Subcutaneous abdominal adipose tissue (tissue), 5 donors: ENCODE data around the gene ADAMTS17.
"Not testable (repeated sequence)": the region's sequence is repeated elsewhere in the genome, so short reads cannot be mapped to it uniquely, and the experiment has no call there.

Source experiments
- H3K27ac ChIP-seq: one replicate; pipeline ENCODE4 v1.7.0; 2013; ENCODE audit warnings: low read depth, mild to moderate bottlenecking, inconsistent platforms, low read length, moderate library complexity
- H3K27me3 ChIP-seq, 5 donors: one replicate each; pipeline ENCODE4 v1.7.0; 2013; ENCODE audit warnings: low read length in 5 of 5, inconsistent platforms in 1 of 5; ENCODE audit not compliant: control insufficient read depth in 5 of 5, insufficient read depth in 4 of 5
- H3K36me3 ChIP-seq, 5 donors: one replicate each; pipeline ENCODE4 v1.7.0; 2013; ENCODE audit warnings: low read length in 5 of 5; ENCODE audit not compliant: control insufficient read depth in 5 of 5, insufficient read depth in 5 of 5
- H3K4me1 ChIP-seq, 5 donors: one replicate each; pipeline ENCODE4 v1.7.0; 2013; ENCODE audit warnings: low read length in 5 of 5, mild to moderate bottlenecking in 3 of 5, moderate library complexity in 1 of 5; ENCODE audit not compliant: control insufficient read depth in 5 of 5, insufficient read depth in 5 of 5
- H3K4me3 ChIP-seq, 5 donors: one replicate each; pipeline ENCODE4 v1.7.0; 2013; ENCODE audit warnings: low read length in 5 of 5, low read depth in 1 of 5
- H3K9ac ChIP-seq, 5 donors: one replicate each; pipeline ENCODE4 v1.7.0; 2013; ENCODE audit warnings: low read length in 5 of 5, mild to moderate bottlenecking in 4 of 5, moderate library complexity in 3 of 5
- H3K9me3 ChIP-seq, 5 donors: one replicate each; pipeline ENCODE4 v1.7.0; 2013; ENCODE audit warnings: low read length in 5 of 5; ENCODE audit not compliant: control insufficient read depth in 5 of 5
- donor health status: healthy.
- donor health status: healthy.
- donor health status: healthy.
- donor health status: healthy.
- donor health status: healthy.

Gene ADAMTS17

DNA sequence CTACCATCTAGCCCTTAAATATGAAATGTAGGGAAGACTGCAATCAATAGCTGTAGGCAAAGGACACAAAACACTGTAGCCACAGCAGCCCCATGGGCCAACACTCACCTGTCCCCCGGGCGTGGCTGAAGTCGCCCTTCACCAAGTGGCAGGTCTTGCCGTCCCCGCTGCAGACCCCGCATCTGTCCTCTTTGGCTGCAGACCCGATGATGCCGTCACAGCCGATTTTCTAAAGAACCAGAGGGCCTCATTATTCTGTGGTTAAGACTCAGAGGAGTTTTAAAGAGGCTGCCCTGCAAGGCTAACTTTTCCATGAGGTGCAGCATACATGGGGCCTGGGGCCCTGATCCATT, 245.6 kb downstream of the ADAMTS17 start:
- H3K9ac ChIP-seq, result no peak overlapping the region
- H3K27ac ChIP-seq, result no peak overlapping the region
- no peak overlapping the region for H3K4me3 ChIP-seq
- H3K9me3 ChIP-seq, result no peaks in the 10 kb centered on the region
- H3K4me1 ChIP-seq, result no peaks in the 10 kb centered on the region
- no peaks in the 10 kb centered on the region for H3K27me3 ChIP-seq
- H3K36me3 ChIP-seq, result no peaks in the 10 kb centered on the region

DNA sequence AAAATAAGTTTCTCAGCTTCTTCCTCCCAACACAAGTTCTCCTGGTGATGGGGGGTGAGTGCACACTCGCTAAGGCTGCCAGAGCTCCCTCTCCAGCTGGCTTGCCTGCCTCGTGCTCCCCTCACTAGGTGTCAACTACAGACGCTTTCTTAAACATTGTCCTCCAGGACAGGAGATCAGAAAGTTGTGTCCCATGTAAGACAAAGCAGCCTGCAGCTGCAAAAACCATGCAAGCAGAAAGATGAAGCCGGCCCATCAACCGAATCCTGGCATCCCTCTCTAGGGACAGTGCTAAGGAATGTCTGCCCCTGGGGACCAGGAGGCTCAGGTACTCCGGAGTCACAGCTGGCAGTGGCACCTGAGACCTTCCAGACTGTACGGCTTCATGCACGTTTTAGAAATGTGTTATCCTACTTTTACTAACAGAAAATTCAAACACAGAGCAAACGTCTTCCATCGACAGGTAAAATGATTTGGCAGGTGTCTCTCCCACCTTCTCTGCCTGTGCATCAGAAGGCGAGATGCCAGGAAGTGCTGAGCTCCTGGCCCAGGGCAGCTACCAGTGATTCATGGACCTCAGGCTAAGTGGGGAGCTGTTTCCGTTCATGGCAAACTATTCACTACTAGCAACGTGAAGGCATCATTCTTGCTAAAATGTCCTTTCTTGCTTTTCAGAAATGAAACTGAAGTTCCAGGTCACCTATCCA, 246.1 kb downstream of the ADAMTS17 start:
- Histone ChIP-seq H3K4me1 (no peaks in the 10 kb centered on the region), H3K36me3 (no peaks in the 10 kb centered on the region), H3K9ac (no peak overlapping the region), H3K9me3 (no peaks in the 10 kb centered on the region), H3K27me3 (no peaks in the 10 kb centered on the region), H3K4me3 (no peak overlapping the region), H3K27ac (no peak overlapping the region)

DNA sequence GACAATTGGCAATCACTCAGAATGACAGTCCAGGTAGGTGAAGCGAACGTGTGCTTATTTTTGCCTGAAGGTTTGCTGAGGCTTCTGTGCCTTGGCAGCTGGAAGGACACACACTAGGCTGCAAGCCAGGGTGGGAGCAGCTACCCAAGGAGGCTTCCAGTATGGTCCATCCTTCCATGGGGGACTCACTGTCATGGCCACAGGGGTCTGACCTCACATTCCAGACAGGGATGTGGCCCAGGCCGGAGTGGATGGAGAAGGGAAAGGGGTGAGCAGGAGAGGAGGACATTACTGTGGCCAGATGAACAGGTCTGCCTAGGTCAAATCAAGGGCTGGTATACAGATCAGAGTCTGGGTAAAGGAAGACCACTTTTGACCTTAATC, 247.7 kb downstream of the ADAMTS17 start:
- Histone ChIP-seq H3K27ac (no peak overlapping the region), H3K4me1 (no peaks in the 10 kb centered on the region), H3K27me3 (no peaks in the 10 kb centered on the region), H3K9ac (no peak overlapping the region), H3K4me3 (no peak overlapping the region), H3K9me3 (no peaks in the 10 kb centered on the region), H3K36me3 (no peaks in the 10 kb centered on the region)

DNA sequence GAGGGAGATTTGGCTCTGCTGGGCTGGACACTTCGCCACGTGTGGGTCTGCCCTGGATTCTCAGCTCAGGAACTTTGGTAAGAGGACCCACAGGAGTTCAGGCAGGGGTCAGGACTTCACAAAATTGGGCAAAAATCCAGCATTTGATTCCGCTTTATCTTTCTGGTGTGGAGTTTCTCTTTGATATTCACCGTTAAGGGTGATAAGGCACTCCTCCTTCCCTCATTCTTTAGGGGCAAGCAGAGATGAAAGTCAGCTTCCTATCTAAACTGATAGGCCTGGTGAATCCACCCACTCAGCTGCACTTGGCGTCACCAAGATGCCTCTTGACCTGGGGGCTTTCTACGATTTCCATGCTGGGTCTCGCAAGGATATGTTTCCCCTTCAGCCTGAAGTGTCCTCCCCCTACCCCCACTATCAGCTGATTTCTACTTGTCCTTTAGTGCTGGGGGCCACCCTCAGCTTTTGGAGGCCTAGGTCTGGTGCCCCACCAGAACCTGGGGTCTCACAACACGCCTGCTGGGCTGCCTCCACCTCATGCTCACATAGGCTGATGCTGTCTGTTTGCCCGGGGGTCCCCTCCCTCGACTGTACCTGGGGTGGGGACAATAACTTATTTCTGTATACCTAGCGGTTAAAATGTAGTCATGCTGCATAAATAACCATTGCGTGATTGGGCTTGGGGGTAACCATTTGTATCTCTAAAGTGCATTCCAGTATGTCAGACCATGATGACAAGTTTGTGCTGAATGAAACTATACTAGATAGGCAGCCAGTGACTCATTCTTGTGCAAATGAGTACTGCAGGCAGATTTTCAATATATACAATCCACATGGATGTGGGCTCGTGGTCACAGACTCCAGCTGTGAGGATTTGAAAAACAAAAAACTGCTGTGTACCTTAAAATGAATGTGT, 248.3 kb downstream of the ADAMTS17 start:
- Histone ChIP-seq H3K9me3 (no peaks in the 10 kb centered on the region), H3K27ac (no peak overlapping the region), H3K4me3 (no peak overlapping the region), H3K9ac (no peak overlapping the region), H3K4me1 (no peaks in the 10 kb centered on the region), H3K27me3 (no peaks in the 10 kb centered on the region), H3K36me3 (no peaks in the 10 kb centered on the region)

DNA sequence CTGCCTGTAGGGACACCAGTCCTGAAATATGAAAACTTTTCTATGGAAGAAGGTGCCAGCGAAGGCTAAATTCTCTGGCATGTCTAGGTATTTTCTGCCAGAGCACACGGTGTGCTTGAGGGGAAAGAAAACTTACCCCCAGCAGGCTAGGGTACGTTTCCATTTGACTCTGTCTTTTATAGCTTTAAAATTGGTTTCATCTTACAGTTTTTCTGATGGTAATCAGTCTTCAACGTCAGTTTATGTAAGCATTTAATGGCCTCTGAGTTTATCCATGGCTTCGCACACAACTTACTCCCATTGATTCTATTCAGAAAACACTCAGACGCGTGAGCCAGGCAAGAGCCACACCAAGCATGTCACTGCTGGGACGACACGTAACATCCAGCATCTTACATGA, 249.7 kb downstream of the ADAMTS17 start:
- H3K4me3 ChIP-seq, result no peak overlapping the region
- no peaks in the 10 kb centered on the region for H3K9me3 ChIP-seq
- no peaks in the 10 kb centered on the region for H3K4me1 ChIP-seq
- H3K36me3 ChIP-seq, result no peaks in the 10 kb centered on the region
- H3K27me3 ChIP-seq, result no peaks in the 10 kb centered on the region
- no peak overlapping the region for H3K9ac ChIP-seq
- no peak overlapping the region for H3K27ac ChIP-seq

DNA sequence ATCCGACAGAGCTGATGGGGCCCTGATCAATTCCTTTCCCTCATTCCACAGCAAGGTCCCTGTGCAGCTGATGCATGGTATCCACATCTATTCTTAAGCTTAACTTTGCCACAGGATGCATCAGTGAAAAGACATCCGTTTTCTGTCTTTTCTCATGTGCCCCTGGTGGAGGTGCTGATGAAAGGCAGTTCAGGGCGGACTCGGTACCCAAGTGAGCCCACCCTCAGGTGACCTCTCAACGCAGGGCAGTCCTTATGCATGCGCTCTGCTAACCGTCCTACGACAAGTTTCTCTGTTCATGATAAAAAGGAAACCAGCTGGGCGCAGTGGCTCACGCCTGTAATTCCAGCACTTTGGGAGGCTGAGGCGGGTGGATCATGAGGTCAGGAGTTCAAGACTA, 251.4 kb downstream of the ADAMTS17 start:
- Histone ChIP-seq H3K9ac (no peak overlapping the region), H3K4me1 (no peaks in the 10 kb centered on the region), H3K4me3 (no peak overlapping the region), H3K9me3 (no peaks in the 10 kb centered on the region), H3K27me3 (no peaks in the 10 kb centered on the region), H3K27ac (no peak overlapping the region), H3K36me3 (no peaks in the 10 kb centered on the region)

DNA sequence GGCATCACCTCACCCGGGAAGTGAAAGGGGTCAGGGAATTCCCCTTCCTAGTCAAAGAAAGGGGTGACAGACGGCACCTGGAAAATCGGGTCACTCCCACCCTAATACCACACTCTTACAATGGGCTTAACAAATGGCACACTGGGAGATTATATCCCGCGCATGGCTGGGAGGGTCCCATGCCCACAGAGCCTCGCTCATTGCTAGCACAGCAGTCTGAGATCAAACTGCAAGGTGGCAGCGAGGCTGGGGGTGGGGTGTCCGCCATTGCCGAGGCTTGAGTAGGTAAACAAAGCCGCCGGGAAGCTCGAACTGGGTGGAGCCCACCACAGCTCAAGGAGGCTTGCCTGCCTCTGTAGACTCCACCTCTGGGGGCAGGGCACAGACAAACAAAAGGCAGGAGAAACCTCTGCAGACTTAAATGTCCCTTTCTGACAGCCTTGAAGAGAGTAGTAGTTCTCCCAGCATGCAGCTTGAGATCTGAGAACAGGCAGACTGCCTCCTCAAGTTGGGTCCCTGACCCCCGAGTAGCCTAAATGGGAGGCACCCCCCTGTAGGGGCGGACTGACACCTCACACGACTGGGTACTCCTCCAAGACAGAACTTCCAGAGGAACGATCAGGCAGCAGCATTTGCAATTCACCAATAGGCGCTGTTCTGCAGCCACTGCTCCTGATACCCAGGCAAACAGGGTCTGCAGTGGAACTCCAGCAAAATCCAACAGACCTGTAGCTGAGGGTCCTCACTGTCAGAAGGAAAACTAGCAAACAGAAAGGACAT, 257.5 kb downstream of the ADAMTS17 start:
- H3K4me1 ChIP-seq, result peaks cover 0 to 11% (median 0%) of the 10 kb centered on the region in 5 donors
- H3K27me3 ChIP-seq, H3K4me3 ChIP-seq, H3K27ac ChIP-seq, H3K36me3 ChIP-seq, H3K9ac ChIP-seq, H3K9me3 ChIP-seq: not testable (repeated sequence)

DNA sequence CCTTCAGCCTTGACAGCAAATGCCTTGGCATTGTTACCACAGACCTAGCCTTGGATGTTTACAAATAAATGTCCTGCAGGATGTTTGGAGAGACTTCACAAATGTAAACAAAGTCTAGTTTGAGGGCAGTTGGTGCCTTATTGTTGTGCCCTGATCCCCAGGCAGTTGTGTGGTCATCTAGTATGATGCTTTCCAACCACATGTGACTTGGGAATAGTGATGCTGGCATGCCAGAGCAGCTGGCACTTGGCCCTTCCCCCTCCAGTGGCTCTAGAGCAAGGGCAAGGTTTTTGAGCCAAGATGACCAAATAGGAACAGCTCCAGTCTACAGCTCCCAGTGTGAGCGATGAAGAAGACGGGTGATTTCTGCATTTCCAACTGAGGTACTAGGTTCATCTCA, 258.2 kb downstream of the ADAMTS17 start:
- no peak overlapping the region for H3K9ac ChIP-seq
- no peaks in the 10 kb centered on the region for H3K27me3 ChIP-seq
- H3K4me1 ChIP-seq, result peaks cover 0 to 11% (median 0%) of the 10 kb centered on the region in 5 donors
- no peaks in the 10 kb centered on the region for H3K36me3 ChIP-seq
- H3K4me3 ChIP-seq, result no peak overlapping the region
- no peaks in the 10 kb centered on the region for H3K9me3 ChIP-seq
- H3K27ac ChIP-seq, result no peak overlapping the region

DNA sequence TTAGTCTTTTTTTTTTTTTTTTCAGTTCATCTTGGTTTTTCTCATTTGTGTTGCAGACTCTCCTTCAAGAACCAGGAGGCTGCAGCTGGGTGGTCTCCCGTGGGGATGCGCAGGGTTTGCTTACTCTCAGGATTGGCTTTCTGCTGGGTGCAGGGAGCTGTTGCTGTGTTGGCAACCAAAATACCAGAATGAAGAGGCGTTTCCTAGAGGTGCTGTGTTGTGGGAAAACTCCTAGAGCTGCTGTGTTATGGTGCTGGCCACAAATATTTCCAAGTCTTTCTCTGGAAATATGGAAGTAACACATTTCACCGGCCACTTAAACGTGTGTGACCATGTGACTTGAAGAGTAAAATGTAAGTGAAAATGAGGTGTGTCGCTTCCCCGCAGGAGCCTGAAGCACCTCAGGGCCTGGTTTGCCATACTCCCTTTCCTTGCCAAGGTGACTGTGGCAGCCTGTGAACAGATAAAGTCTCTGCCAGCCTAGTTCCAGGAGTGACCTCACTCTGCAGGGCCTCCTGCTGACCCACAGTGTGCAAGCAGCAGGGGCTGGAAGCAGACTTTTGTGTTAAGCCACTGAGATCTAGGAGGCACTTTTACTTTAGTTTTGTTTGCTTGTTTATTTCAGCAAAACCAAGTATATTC, 258.9 kb downstream of the ADAMTS17 start:
- no peaks in the 10 kb centered on the region for H3K27me3 ChIP-seq
- peaks cover 0 to 11% (median 0%) of the 10 kb centered on the region in 5 donors for H3K4me1 ChIP-seq
- no peaks in the 10 kb centered on the region for H3K36me3 ChIP-seq
- H3K27ac ChIP-seq, result no peak overlapping the region
- H3K9me3 ChIP-seq, result no peaks in the 10 kb centered on the region
- no peak overlapping the region for H3K9ac ChIP-seq
- no peak overlapping the region for H3K4me3 ChIP-seq
